DOHH2 (cell line): ENCODE data around the gene ABCC6.

Experiments
- CTCF ChIP-seq: fragments of 200-600 bp; sonication (generic); IDR thresholded peaks from one replicate; pipeline ENCODE4 v1.5.1; 2014; ENCODE audit warnings: antibody characterized with exemption, mild to moderate bottlenecking, low read depth, low read length; ENCODE audit not compliant: poor library complexity, severe bottlenecking
- EZH2phosphoT487 ChIP-seq: fragments of 200-600 bp; sonication (generic); IDR thresholded peaks from 2 replicates; pipeline ENCODE4 v1.6.1; 2017; ENCODE audit warnings: borderline replicate concordance, mild to moderate bottlenecking, antibody characterized with exemption, low read length, moderate library complexity, mixed read lengths

GRCh38 chr16:16116841-16117240 is 106.5 kb downstream of the ABCC6 start:
- TF ChIP-seq CTCF (no peak), EZH2phosphoT487 (no peak)
